Ramos (cell line): ENCODE measurements around the gene GSTM2.

Experiments
- in situ Hi-C: fragments of 300-500 bp; cut with MboI; formaldehyde crosslinking; loops from one replicate; pipeline ENCODE4 v1.14.3; 2022; ENCODE audit warnings: low sequenced_read_pairs; ENCODE audit not compliant: unreplicated experiment

The GSTM2 gene

DNA sequence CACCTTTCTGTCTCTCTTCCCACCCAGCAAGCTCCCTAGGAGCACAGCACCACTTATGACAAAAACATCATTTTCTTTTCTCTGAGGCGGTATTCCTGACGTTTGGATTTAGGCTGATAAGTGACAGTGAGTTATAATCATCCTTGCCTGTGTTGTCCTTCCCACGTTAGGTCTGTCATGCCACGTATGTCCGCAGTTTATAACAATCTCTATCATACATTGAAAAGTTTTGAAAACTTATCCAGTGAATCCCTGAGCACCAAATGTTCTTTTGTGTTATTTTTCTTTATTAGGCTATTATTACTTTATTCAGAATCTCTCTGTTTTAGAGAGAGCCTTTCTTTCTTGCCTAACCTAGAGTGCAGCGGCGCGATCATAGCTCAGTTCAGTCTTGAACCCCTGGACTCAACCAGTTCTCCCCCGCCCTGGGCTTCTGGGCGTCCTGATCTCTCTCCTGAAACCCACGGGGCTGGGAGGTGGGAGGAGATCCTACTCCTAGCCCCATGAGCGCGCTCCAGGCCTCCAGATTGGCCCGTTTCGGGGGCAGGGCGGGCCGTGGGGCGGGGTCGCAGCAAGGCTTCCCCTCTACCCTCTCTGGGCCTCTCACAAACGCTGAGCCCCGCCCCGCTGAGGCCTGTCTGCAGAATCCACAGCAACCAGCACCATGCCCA, at the start of gene GSTM2:
TSS of gene GSTM2 (plus strand) at position 606 of the 671 bp plus-strand sequence. CDS start at position 665, 59 bp downstream.
- in situ Hi-C loops, result no loop called here

DNA sequence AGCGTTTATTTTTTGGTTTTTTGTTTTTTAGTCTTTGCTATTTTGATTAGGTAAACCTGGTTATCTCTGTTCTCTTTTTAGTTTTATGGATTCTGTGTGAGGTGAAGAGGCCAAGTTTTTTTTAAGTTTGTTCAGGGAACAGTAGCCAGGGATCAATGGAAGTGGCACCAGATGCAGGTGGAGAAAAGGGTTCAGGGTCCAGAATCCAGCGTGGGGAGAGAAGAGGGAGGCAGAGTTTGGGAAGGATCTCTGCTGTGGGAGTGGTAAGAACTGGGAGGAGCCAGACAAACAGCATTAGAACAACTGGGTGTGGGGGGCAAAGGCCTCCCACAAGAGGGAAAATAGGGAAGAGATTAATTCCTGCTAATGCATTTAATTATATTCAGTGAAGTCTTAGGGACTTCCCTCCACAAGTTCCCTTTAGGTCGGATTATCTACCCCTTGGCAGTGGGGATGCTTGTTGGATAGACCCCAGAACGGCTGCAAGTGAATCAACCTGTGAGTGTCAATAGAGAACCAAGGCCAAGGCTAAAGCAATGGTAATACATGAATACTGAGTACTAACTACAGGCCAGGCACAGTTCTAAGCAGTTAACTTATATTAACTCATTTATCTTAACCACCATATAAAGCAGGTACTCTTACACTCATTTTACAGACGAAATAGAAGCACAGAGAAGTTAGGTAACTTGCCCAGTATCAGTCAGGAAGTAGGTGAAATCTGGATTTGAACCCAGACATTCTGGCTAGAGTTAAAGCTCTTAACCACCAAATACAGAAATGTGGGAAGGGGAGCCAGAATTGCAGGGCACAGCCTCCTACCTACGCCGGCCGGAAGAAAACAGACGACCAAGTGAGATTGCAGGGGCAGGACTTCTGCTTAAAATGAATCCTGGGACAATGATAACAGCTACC, 48.9 kb upstream of the GSTM2 start:
- in situ Hi-C loops, result no loop called here

DNA sequence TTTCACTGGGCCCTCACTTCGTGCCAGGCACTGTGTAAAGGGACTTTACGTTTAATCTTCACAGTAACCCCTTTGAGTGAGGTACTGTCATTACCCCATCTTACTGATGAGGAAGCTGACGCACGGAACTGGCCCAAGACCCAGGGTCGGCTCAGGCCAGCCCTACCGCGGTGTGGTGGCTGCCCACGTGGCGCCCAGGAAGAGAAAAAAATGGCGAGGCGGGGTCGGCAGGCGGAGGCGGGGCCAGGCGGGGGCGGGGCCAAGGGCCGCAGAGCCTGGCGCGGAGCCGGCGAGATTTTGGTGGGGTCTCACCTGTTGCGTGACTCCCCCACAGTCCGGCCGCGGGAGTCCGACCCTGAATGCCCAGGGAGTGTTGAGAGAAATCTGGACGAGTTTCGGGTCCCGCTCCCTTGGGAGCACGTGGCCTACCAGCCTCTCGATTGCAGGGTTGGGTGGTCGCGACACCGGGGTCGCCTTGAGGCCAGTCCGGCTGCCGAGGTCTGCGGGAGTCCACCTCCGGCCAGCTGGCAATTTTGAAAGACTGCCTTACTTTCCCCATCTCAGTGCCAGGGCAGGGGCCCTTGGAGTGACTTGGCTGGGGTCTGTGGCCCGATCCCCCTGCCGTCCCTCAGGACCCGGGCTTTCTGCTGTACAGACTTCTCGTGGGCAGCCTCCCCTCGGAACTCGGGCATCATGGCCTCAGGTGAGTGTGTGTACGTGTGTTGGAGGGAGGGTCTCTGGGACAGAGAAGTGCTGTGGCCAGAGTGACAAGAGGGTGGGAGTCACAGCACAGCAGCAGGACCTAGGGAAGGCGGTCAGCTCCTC, 48.1 kb upstream of the GSTM2 start, which contains the start of the genes AMPD2 and GNAT2:
TSS of gene AMPD2 (plus strand) at position 262 of the 825 bp plus-strand sequence. CDS start 1,339 bp downstream, outside the sequence.
TSS of gene GNAT2 (minus strand) at position 41 of the 825 bp plus-strand sequence. CDS start 6,746 bp downstream, outside the sequence.
- in situ Hi-C loops, result no loop called here

DNA sequence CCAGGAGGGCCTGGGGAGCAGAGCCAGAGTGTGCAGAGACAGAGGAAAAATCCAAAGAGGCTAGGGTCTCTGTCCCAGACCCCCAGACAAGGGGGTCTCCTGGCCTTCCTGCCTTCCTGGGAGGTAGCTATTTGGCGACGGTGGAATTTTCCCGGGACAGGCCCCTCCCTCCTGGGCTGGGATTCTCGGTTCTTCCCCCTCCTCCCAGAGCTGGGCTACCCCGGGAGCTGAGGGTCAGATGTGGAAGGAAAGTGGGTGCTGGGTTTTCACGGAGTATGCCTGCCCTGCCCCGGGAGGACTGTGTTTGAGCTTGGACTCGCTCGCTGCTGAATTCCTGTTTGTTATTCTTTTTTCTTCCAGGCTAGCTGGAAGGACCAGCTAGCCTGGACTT, 47.5 kb upstream of the GSTM2 start:
- in situ Hi-C loops, result no loop called here

DNA sequence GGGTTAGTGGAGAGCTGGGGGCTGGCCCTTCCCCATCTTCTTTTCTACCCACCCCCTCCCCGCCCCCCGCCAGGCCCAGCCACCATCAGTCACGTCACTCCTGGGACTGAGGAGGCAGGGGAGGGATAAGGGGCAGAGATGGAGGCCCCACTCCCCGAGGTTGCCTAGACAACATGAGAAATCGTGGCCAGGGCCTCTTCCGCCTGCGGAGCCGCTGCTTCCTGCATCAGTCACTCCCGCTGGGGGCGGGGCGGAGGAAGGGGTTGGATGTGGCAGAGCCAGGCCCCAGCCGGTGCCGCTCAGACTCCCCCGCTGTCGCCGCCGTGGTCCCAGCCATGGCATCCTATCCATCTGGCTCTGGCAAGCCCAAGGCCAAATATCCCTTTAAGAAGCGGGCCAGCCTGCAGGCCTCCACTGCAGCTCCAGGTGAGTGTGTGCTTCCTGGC, 47.0 kb upstream of the GSTM2 start:
- in situ Hi-C loops, result no loop called here

DNA sequence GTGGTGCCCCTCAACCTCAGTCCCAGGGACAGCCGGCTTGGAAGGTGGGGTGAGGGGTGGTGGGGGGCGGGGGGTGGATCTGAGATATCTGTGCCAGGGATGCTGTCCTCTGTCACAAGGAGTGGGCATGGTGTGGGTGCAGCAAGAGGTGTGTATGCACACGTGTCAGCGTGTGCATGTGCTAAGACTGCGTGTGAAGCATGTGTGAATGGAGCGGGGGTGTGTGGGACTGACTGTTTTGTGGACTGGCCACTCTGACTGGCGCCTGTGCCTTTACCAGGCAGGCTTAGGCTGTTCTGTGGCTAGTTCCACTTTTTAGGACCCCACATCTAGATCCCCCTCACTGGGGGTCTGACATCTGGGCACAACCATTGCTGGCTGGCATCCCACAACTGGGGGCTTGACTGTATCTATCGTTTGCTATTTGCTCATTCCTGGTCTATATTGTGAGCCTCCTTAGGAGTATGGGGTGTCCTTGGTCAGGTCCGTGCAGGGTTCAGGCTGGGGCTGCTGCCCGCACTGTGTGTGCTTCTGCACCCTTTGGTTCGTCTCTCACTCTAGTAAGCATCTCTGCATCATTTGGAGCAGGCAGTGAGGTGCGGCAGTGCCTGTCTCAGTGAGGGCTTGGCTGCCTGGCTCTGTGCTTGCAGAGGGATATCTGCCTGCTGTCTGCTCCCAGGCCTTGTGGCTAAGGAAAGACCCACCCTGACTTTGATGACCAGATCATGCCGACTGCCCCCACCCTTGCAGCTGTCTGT, 46.3 kb upstream of the GSTM2 start:
- in situ Hi-C loops, result no loop called here

DNA sequence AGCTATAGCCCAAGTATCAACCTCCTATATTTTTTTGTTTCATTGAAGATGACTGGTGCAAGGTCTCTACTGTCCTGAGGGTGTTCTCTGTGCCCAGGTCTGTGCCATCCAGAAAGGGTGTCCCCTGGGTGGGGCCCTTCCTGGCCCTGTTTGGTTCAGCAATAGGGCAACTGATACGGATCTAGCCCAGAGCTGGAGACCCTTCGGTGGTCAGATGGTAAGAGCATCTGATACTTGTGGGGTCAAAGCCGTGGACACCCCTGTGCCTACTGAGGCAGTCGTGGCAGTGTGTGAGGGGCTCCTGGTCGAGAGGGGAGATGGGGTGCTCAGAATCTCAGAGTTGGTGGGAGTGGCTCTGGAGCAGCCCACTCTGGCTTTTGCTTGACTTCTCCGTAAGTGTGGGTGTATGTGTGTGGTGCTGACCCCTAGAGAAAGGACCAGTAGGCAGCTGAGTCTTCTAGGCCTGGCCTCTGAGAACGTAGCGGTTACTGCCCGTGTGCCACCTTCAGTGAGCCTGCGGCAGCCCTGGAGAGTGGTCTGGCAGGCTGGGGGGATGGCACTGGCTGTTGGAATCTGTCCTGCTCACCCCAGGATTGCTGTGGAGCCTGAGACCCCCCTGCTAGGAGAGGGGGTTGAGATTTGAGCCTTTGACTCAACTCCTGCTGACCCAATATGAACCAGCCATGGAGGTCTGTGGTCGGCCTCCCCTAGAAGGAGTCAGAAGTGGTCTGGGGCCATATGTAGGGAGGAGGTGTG, 45.5 kb upstream of the GSTM2 start:
- in situ Hi-C loops, result no loop called here

DNA sequence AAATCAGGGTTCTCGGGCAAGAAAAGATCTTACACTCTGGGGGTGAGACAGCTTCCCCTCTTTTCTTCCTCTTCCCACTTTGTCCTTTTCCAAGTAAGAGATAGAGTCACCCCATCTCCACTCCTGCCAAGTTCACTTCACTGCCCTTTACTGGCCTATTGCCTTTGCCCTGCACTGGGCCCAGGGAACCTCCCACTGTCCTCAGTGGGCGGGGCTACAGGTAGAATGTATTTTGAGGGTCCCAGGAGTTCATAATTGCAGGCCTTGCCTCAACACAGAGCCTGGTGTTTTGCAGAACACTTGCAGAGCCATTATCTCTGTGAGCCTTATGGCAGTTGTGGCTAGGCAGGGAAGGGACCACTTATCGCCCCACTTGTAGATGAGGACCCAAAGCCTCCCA, 45.0 kb upstream of the GSTM2 start:
- in situ Hi-C loops, result no loop called here

DNA sequence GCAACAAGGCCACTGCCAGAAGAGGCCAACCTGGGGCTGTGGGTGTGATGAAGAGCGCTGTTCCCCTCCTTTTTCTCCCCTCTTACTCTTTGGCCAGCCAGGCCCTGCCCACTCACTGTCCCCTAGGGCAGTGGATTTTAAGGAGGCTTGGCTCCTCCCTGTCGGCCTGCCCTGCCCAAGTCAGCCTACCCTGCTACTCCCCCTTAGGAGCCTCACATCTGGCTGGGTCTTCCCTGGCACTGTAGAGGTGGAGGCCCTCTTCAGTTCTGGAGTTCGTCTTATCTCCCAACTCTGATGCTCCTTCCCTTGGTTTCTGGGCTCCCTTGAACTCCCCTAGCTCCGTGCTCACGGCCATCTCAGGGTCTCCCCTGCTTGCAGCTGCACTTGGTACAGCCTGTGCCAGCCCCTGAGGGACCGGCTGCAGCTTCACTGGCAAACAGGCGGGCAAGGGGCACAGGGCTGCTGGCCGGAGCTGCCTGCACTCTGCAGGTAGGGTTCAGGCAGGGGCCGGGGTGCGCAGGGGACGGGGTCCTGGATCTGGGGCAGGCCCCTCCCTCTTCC, 44.2 kb upstream of the GSTM2 start:
- in situ Hi-C loops, result no loop called here

DNA sequence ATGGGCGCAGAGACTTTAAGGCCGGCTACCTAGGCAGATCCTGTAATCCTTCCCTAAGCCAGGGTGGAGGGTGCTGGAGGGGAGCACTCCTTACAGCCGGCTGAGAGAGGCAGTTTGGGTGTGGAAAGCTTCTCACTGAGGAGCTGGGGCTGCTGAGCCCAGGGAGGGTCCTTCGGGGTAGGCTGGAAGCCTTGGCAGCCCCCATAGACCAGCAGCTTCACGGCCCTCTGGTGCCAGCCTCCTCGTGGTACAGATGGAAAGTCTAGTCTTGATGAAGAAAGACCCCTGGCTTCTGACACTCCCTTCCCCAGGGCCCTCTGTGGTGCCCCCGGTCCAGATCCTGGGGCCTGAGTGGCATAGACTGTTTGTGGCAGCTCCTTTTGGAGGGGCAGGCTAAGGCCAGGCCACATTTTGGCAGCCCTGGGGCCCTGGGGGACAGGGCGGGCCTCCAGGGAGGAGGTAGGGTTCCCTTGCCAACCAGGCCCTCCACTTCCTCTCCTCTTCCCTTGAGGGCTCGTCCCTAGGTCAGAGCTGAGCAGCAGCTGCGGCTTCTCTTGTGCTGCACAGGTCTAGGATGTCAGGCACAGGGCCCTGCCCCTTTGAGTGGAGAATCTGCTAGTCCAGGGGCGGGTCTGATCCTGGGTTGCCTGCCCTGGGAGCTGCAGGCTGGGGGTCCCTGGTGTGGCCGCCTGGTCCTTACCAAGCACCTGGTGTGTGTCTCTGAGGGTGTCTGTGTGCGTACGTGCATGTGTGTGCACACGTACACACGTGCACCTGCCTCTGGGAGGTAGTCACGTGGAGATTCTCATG, 43.5 kb upstream of the GSTM2 start:
- in situ Hi-C loops, result loop anchor here (5.0 kb wide), 1 partner anchor 77 kb away; the partner anchor contains the start of gene GNAI3

DNA sequence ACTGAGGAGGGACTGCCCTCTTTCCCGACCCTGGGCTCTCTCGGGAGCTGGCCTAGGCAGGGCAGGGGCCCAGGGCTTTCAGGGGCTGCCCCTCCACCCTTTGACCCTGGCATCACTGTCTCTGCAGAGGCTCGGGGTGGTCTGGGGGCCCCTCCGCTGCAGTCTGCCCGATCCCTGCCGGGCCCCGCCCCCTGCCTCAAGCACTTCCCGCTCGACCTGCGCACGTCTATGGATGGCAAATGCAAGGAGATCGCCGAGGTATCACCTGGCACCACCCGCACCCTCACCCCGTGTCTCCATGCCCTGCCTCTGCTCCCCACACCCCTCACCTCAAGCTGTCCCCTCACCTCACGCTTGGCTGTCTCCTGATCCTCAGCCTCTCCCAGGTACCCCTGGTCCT, 42.7 kb upstream of the GSTM2 start:
- in situ Hi-C loops, result loop anchor here (5.0 kb wide), 1 partner anchor 78 kb away; the partner anchor contains the start of gene GNAI3

DNA sequence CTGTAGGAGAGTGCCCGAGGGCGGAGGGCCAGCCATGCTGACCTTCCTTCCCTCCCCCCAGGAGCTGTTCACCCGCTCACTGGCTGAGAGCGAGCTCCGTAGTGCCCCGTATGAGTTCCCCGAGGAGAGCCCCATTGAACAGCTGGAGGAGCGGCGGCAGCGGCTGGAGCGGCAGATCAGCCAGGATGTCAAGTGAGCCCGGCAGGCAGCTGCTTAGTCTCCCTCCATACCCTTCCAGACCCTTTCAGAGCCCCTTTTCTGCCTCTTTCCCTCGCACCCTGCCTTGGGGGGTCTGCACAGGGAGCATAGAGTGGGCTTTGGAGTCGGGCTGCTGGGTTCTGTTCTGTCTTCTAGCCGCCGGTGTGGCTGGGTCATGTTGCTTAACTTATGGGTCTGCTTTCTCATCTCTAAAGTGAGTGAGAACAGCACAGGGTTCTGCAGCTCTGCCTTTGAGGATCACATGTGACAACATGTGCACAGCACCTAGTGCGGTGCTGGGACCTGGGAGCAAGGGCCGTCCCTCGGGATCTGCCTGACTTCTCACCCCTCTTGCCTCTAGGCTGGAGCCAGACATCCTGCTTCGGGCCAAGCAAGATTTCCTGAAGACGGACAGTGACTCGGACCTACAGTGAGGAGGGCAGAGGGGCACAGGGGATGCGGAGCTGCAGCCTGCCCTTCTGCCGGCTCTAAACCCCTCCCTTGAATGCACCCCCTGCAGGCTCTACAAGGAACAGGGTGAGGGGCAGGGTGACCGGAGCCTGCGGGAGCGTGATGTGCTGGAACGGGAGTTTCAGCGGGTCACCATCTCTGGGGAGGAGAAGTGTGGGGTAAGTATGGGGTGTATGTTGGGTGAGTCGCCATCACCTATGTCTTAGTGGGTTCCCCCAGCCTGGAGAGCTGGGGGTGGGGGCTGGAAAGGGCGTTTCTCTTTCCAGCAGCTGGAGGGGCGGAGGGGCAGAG, 42.0 kb upstream of the GSTM2 start:
- in situ Hi-C loops, result loop anchor here (5.0 kb wide), 1 partner anchor 79 kb away; the partner anchor contains the start of gene GNAI3

DNA sequence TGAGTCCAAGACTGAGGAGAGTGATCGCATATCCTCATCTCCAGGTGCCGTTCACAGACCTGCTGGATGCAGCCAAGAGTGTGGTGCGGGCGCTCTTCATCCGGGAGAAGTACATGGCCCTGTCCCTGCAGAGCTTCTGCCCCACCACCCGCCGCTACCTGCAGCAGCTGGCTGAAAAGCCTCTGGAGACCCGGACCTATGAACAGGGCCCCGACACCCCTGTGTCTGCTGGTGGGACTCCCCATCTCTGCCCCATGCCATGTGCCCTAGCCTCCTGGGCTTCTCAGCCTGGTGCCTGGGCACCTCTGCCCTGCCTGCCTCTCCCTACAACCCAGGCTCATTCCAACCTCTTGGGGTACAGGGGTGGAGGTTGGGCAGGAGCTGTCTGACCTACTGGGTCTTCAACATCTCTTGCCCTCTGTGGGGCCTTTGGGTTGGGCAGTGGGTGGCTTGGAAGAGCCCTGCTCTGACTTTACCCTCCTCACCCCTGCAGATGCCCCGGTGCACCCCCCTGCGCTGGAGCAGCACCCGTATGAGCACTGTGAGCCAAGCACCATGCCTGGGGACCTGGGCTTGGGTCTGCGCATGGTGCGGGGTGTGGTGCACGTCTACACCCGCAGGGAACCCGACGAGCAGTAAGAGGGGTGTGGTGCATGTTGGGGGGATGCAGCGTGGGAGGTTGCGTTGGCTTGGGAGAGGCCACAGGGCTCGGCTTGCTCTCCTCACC, 41.0 kb upstream of the GSTM2 start:
- in situ Hi-C loops, result loop anchor here (5.0 kb wide), 1 partner anchor 80 kb away; the partner anchor contains the start of gene GNAI3

DNA sequence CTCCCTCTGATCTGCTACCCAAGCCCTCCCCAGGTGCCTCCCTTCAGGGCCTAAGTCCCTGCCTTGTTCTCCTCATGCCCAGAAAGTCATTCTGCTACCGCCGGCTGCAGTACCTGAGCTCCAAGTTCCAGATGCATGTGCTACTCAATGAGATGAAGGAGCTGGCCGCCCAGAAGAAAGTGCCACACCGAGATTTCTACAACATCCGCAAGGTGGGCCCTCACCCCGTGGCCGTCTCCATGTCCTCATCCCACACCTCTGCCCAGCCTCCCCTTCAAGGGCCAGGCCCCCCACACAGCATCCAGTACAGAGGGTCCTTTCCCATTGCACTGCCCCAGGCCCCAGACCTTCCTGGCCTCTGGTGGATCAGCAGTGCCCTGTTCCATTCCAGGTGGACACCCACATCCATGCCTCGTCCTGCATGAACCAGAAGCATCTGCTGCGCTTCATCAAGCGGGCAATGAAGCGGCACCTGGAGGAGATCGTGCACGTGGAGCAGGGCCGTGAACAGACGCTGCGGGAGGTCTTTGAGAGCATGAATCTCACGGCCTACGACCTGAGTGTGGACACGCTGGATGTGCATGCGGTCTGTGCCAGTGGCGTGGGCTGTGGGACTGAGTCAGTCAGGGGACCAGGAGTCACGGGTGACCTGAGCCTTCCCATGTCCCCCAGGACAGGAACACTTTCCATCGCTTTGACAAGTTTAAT, 40.0 kb upstream of the GSTM2 start:
- in situ Hi-C loops, result loop anchor here (5.0 kb wide), 1 partner anchor 81 kb away; the partner anchor contains the start of gene GNAI3
